ENCODE data around the gene ERN1.

ERN1 gene

GRCh38 chr17:64005734-64006167 lies 124.2 kb downstream of the ERN1 start:
- no peak overlapping the region for H3K4me3 ChIP-seq (ENCODE audit: control insufficient read depth, low read depth, low read length)
- no peak for DNase-seq (ENCODE audit: low read depth)
- TF ChIP-seq CTCF (conservative IDR thresholded peaks at IDR 0.05; ENCODE audit: control insufficient read depth, insufficient read depth, low read depth, low read length) = no peak

- no peak for DNase-seq (ENCODE audit: low read depth)
- H3K4me3 ChIP-seq (ENCODE audit: control insufficient read depth, low read depth, low read length) = no peak overlapping the region
- no peak for TF ChIP-seq CTCF (conservative IDR thresholded peaks at IDR 0.05; ENCODE audit: control insufficient read depth, insufficient read depth, low read depth, low read length)
These were observed 124.8 kb downstream of the ERN1 start for GRCh38 chr17:64004903-64005733.

- no peak overlapping the region for H3K4me3 ChIP-seq (ENCODE audit: control insufficient read depth, low read depth, low read length)
- no peak for DNase-seq (ENCODE audit: low read depth)
- TF ChIP-seq CTCF (conservative IDR thresholded peaks at IDR 0.05; ENCODE audit: control insufficient read depth, insufficient read depth, low read depth, low read length) = no peak
These were observed 125.7 kb downstream of the ERN1 start for GRCh38 chr17:64004218-64004770.

- no peak for DNase-seq (ENCODE audit: low read depth)
- no peak overlapping the region for H3K4me3 ChIP-seq (ENCODE audit: control insufficient read depth, low read depth, low read length)
- no peak for TF ChIP-seq CTCF (conservative IDR thresholded peaks at IDR 0.05; ENCODE audit: control insufficient read depth, insufficient read depth, low read depth, low read length)
These were observed 126.3 kb downstream of the ERN1 start for GRCh38 chr17:64003526-64004121.

GRCh38 chr17:64002658-64003525 lies 127.1 kb downstream of the ERN1 start:
- no peak for DNase-seq (ENCODE audit: low read depth)
- no peak overlapping the region for H3K4me3 ChIP-seq (ENCODE audit: control insufficient read depth, low read depth, low read length)
- TF ChIP-seq CTCF (conservative IDR thresholded peaks at IDR 0.05; ENCODE audit: control insufficient read depth, insufficient read depth, low read depth, low read length) = no peak

- DNase-seq (ENCODE audit: low read depth) = peak; percentile 75
- no peak for TF ChIP-seq CTCF (conservative IDR thresholded peaks at IDR 0.05; ENCODE audit: control insufficient read depth, insufficient read depth, low read depth, low read length)
- no peak overlapping the region for H3K4me3 ChIP-seq (ENCODE audit: control insufficient read depth, low read depth, low read length)
These were observed 128.0 kb downstream of the ERN1 start for GRCh38 chr17:64001763-64002529.
